K562 (cell line): ENCODE data around the gene RRAD. TPM values are rescaled to one million over a fixed set of nuclear protein-coding genes. Genes with fewer than 3 reads are reported as not detected.

ENCODE experiments used
- C11orf30 ChIP-seq: fragments of 450-650 bp; IDR thresholded peaks from 2 replicates; pipeline ENCODE4 v1.6.1; 2016; ENCODE audit warnings: low read depth, mild to moderate bottlenecking
- CBFA2T3 ChIP-seq: fragments of 450-650 bp; IDR thresholded peaks from 2 replicates; pipeline ENCODE4 v1.6.1; 2017
- E2F3 ChIP-seq: fragments of 250-450 bp; sonication (Bioruptor Pico); IDR thresholded peaks from 2 replicates; pipeline ENCODE4 v1.4.0; 2020; ENCODE audit warnings: mild to moderate bottlenecking
- KAT7 ChIP-seq: sonication (generic); formaldehyde crosslinking; IDR thresholded peaks from 2 replicates; pipeline ENCODE4 v1.8.0; 2022; ENCODE audit warnings: missing genetic modification reagents, mild to moderate bottlenecking, borderline replicate concordance
- MYNN ChIP-seq, 2 experiments: sonication (generic); formaldehyde crosslinking in 1 of 2; IDR thresholded peaks; 2 replicates each; pipeline versions ENCODE4 v1.5.0 to v1.6.1; 2016 to 2020; ENCODE audit warnings: antibody characterized with exemption in 1 of 2, missing genetic modification reagents in 1 of 2
- PTTG1 ChIP-seq: fragments of 450-650 bp; IDR thresholded peaks from 2 replicates; pipeline ENCODE4 v1.6.1; 2016; ENCODE audit warnings: low read depth, mild to moderate bottlenecking, missing genetic modification characterization, missing compliant biosample characterization
- TARDBP ChIP-seq: fragments of 450-650 bp; IDR thresholded peaks from 2 replicates; pipeline ENCODE4 v1.6.1; 2016
- U2AF1 ChIP-seq: fragments of 200-400 bp; formaldehyde crosslinking; optimal IDR thresholded peaks from 2 replicates; pipeline ENCODE3; 2017; ENCODE audit warnings: mild to moderate bottlenecking, low read depth, low read length, moderate library complexity
- polyA plus RNA-seq, 8 experiments: library from polyadenylated mRNA; depleted of rRNA in 4 of 8; stranded (reverse) in 5 of 8; unstranded in 3 of 8; fragments of >200 nt; fragmentation: Nextera tagmentation in 2 of 8; fragmentation: Illumina TruSeq in 1 of 8; extraction: Ambion mirVana in 2 of 8; extraction: Trizol in 1 of 8; gene quantifications; 2 replicates each; pipeline versions ENCODE4 v1.2.1 to v1.2.3, GENCODE V29; 2011 to 2014; ENCODE audit warnings: inconsistent platforms in 1 of 8, missing spikeins in 1 of 8
- total RNA-seq, 7 experiments: library from RNA; depleted of rRNA in 6 of 7; stranded (reverse); fragments of >200 nt in 6 of 7; fragmentation: Illumina TruSeq in 2 of 7; extraction: Trizol in 2 of 7; gene quantifications; 2 replicates each; pipeline versions ENCODE4 v1.2.1 to v1.2.3, GENCODE V29; 2011 to 2021; ENCODE audit warnings: low replicate concordance in 1 of 7
- TF ChIP-seq, protein P1 (sequence below): fragments of 200-600 bp; sonication (generic); IDR thresholded peaks from one replicate; pipeline ENCODE4 v1.6.1; 2012; ENCODE audit warnings: mild to moderate bottlenecking, low read depth, low read length, inconsistent platforms
- TF ChIP-seq, protein P2 (sequence below): fragments of 450-650 bp; conservative IDR thresholded peaks from 2 replicates; pipeline ENCODE4 v1.6.1; 2016; ENCODE audit warnings: missing genetic modification characterization, low read depth, mild to moderate bottlenecking, control low read depth, missing compliant biosample characterization
- TF ChIP-seq, protein P3 (sequence below): sonication (generic); formaldehyde crosslinking; IDR thresholded peaks from 2 replicates; pipeline ENCODE4 v1.9.0; 2022; ENCODE audit warnings: mild to moderate bottlenecking, missing genetic modification reagents
- TF ChIP-seq, protein P4 (sequence below), 2 experiments: fragments of 450-650 bp; conservative IDR thresholded peaks; 2 replicates each; pipeline ENCODE4 v1.6.1; 2017; ENCODE audit warnings: mild to moderate bottlenecking in 2 of 2, moderate library complexity in 2 of 2

The RRAD gene
- total and polyA plus RNA-seq, 9 of the 15 experiments (the other 6 are each of a cell fraction or from before 2014, with no cell fraction given), result 0.09 to 0.20 (median 0.13) TPM; not detected in 5

DNA sequence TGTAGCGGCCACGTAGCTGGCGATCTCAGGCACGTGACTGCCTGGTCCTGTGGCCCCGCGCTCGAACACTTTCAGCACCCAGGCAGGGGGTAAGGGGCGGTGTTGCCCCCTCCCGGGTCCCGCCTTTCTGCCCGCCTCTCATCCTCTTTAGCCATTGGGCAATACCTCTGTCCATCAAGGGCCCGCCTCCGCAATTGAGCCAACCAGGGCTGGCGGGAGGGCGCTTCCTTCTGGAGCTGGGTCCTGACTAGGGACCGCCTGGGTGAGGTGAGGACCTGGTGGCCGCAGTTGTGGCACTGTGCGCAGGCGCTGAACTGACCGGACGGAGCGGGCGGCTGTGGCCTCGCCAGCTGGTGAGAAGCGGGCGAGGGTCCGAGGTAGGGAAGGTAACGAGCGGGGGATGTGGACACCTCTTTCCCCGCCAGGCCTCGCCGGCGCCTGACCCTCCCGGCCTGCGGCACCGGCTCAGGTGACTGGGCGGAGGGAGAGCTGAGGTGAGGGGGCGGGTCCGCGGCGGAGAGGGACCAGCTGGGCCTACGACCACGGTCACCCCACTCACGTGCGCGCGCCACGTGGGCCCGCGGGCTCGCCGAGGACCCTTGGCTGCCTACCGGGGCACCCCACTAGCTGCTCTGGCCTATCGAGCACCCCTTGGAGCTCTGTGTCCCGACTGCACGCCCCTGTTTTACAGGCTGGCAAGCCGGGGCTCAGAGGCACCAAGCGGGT is 44.9 kb downstream of the RRAD start, which contains the start of gene PDP2 (continued):
- TF ChIP-seq, protein P1, sequence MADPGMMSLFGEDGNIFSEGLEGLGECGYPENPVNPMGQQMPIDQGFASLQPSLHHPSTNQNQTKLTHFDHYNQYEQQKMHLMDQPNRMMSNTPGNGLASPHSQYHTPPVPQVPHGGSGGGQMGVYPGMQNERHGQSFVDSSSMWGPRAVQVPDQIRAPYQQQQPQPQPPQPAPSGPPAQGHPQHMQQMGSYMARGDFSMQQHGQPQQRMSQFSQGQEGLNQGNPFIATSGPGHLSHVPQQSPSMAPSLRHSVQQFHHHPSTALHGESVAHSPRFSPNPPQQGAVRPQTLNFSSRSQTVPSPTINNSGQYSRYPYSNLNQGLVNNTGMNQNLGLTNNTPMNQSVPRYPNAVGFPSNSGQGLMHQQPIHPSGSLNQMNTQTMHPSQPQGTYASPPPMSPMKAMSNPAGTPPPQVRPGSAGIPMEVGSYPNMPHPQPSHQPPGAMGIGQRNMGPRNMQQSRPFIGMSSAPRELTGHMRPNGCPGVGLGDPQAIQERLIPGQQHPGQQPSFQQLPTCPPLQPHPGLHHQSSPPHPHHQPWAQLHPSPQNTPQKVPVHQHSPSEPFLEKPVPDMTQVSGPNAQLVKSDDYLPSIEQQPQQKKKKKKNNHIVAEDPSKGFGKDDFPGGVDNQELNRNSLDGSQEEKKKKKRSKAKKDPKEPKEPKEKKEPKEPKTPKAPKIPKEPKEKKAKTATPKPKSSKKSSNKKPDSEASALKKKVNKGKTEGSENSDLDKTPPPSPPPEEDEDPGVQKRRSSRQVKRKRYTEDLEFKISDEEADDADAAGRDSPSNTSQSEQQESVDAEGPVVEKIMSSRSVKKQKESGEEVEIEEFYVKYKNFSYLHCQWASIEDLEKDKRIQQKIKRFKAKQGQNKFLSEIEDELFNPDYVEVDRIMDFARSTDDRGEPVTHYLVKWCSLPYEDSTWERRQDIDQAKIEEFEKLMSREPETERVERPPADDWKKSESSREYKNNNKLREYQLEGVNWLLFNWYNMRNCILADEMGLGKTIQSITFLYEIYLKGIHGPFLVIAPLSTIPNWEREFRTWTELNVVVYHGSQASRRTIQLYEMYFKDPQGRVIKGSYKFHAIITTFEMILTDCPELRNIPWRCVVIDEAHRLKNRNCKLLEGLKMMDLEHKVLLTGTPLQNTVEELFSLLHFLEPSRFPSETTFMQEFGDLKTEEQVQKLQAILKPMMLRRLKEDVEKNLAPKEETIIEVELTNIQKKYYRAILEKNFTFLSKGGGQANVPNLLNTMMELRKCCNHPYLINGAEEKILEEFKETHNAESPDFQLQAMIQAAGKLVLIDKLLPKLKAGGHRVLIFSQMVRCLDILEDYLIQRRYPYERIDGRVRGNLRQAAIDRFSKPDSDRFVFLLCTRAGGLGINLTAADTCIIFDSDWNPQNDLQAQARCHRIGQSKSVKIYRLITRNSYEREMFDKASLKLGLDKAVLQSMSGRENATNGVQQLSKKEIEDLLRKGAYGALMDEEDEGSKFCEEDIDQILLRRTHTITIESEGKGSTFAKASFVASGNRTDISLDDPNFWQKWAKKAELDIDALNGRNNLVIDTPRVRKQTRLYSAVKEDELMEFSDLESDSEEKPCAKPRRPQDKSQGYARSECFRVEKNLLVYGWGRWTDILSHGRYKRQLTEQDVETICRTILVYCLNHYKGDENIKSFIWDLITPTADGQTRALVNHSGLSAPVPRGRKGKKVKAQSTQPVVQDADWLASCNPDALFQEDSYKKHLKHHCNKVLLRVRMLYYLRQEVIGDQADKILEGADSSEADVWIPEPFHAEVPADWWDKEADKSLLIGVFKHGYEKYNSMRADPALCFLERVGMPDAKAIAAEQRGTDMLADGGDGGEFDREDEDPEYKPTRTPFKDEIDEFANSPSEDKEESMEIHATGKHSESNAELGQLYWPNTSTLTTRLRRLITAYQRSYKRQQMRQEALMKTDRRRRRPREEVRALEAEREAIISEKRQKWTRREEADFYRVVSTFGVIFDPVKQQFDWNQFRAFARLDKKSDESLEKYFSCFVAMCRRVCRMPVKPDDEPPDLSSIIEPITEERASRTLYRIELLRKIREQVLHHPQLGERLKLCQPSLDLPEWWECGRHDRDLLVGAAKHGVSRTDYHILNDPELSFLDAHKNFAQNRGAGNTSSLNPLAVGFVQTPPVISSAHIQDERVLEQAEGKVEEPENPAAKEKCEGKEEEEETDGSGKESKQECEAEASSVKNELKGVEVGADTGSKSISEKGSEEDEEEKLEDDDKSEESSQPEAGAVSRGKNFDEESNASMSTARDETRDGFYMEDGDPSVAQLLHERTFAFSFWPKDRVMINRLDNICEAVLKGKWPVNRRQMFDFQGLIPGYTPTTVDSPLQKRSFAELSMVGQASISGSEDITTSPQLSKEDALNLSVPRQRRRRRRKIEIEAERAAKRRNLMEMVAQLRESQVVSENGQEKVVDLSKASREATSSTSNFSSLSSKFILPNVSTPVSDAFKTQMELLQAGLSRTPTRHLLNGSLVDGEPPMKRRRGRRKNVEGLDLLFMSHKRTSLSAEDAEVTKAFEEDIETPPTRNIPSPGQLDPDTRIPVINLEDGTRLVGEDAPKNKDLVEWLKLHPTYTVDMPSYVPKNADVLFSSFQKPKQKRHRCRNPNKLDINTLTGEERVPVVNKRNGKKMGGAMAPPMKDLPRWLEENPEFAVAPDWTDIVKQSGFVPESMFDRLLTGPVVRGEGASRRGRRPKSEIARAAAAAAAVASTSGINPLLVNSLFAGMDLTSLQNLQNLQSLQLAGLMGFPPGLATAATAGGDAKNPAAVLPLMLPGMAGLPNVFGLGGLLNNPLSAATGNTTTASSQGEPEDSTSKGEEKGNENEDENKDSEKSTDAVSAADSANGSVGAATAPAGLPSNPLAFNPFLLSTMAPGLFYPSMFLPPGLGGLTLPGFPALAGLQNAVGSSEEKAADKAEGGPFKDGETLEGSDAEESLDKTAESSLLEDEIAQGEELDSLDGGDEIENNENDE, result no peak
- TF ChIP-seq, protein P2, sequence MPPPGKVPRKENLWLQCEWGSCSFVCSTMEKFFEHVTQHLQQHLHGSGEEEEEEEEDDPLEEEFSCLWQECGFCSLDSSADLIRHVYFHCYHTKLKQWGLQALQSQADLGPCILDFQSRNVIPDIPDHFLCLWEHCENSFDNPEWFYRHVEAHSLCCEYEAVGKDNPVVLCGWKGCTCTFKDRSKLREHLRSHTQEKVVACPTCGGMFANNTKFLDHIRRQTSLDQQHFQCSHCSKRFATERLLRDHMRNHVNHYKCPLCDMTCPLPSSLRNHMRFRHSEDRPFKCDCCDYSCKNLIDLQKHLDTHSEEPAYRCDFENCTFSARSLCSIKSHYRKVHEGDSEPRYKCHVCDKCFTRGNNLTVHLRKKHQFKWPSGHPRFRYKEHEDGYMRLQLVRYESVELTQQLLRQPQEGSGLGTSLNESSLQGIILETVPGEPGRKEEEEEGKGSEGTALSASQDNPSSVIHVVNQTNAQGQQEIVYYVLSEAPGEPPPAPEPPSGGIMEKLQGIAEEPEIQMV (tag), result no peak
- TF ChIP-seq E2F3, result 0 out of 2 replicates have a peak, but pooled peaks have one; percentile 10
- TF ChIP-seq U2AF1, result no peak
- TF ChIP-seq MYNN (IDR thresholded peaks at IDR 0.05), result no peak
- TF ChIP-seq MYNN (CRISPR knock-in tag; IDR thresholded peaks at IDR 0.05), result no peak
- TF ChIP-seq, protein P3, sequence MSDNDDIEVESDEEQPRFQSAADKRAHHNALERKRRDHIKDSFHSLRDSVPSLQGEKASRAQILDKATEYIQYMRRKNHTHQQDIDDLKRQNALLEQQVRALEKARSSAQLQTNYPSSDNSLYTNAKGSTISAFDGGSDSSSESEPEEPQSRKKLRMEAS (CRISPR knock-in tag), result peak; percentile 88
- no peak for TF ChIP-seq C11orf30
- TF ChIP-seq TARDBP, result peak; percentile 27; the same call in 1 of the 2 replicates
- TF ChIP-seq PTTG1 (tag), result no peak
- TF ChIP-seq CBFA2T3, result peak; percentile 28; the same call in 1 of the 2 replicates
- TF ChIP-seq, protein P4, sequence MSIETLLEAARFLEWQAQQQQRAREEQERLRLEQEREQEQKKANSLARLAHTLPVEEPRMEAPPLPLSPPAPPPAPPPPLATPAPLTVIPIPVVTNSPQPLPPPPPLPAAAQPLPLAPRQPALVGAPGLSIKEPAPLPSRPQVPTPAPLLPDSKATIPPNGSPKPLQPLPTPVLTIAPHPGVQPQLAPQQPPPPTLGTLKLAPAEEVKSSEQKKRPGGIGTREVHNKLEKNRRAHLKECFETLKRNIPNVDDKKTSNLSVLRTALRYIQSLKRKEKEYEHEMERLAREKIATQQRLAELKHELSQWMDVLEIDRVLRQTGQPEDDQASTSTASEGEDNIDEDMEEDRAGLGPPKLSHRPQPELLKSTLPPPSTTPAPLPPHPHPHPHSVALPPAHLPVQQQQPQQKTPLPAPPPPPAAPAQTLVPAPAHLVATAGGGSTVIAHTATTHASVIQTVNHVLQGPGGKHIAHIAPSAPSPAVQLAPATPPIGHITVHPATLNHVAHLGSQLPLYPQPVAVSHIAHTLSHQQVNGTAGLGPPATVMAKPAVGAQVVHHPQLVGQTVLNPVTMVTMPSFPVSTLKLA (conservative IDR thresholded peaks at IDR 0.05), result peak; percentile 94 to 97
- no peak for TF ChIP-seq KAT7 (CRISPR knock-in tag)
